Measurements from ENCODE around the gene DTNBP1. TPM values are rescaled to one million over a fixed set of nuclear protein-coding genes. Genes with fewer than 3 reads are reported as not detected.
A peak's percentile ranks its signal among the peaks of the same experiment; 100 is the strongest.

DTNBP1 gene
- total and polyA plus RNA-seq, 2 of the 4 experiments (the other 2 are of a cell fraction), result 4.8 to 18.7 TPM

GRCh38 chr6:15642276-15642675 is 20.6 kb downstream of the DTNBP1 start:
- peaks cover 8% of the 10 kb centered on the region for H3K9me3 ChIP-seq (ENCODE audit: control insufficient read depth, insufficient read depth, low read length)
- no peaks in the 10 kb centered on the region for H3K4me1 ChIP-seq (ENCODE audit: control insufficient read depth, insufficient read depth, low read length)
- no peak overlapping the region for H2AK9ac ChIP-seq (replicated peaks; ENCODE audit: low read depth, low read length, poor library complexity)
- no peak overlapping the region for H3K9ac ChIP-seq (ENCODE audit: low read depth, low read length)
- H2BK120ac ChIP-seq (ENCODE audit: low read depth, low read length), result no peak overlapping the region
- H3K36me3 ChIP-seq (ENCODE audit: control insufficient read depth, insufficient read depth, low read length), result no peaks in the 10 kb centered on the region
- ATAC-seq (ENCODE audit: low read depth) (no peak), DNase-seq (no peak)
- H2BK20ac ChIP-seq (ENCODE audit: low read depth, low read length), result no peak overlapping the region
- H3K23ac ChIP-seq (ENCODE audit: low read depth, low read length), result no peak overlapping the region
- H4K20me1 ChIP-seq (ENCODE audit: insufficient read depth, low read length), result no peaks in the 10 kb centered on the region
- H3K14ac ChIP-seq (replicated peaks; ENCODE audit: low read depth, low read length), result no peak overlapping the region
- no peaks in the 10 kb centered on the region for H3K9me1 ChIP-seq (ENCODE audit: insufficient read depth, low read length)
- no peaks in the 10 kb centered on the region for H3K27me3 ChIP-seq (ENCODE audit: control insufficient read depth, insufficient read depth, low read length)
- H4K5ac ChIP-seq (ENCODE audit: low read depth, low read length), result no peak overlapping the region
- no peak overlapping the region for H2AFZ ChIP-seq (replicated peaks; ENCODE audit: low read length, poor library complexity)
- dilution Hi-C loops (cut with HindIII; ENCODE audit: low sequenced_read_pairs, unreplicated experiment) (no loop called here), in situ Hi-C loops (cut with MboI; ENCODE audit: low sequenced_read_pairs) (no loop called here), intact Hi-C loops (cut with micrococcal nuclease) (no loop called here)
- peaks cover 0 to 5% of the 10 kb centered on the region in 2 experiments; a peak in 1 of 4 replicates for H3K79me1 ChIP-seq (ENCODE audit: low read depth in 1 of 2, low read length in 2 of 2)
- no peak overlapping the region for H4K8ac ChIP-seq (ENCODE audit: low read depth in 2 of 2, low read length in 2 of 2)
- ChIA-PET POLR2A (ENCODE audit: unreplicated experiment) (no interaction called here), CTCF (no interaction called here)
- BruUV-seq (replicated peaks), result no TSS peak
- H3K4me2 ChIP-seq (ENCODE audit: low read depth, low read length), result no peak overlapping the region
- no peak overlapping the region for H2BK5ac ChIP-seq (ENCODE audit: low read depth, low read length, poor library complexity, severe bottlenecking)
- no peak overlapping the region for H3K4me3 ChIP-seq (ENCODE audit: insufficient read depth, low read depth, low read length)
- H2BK15ac ChIP-seq (ENCODE audit: low read depth, low read length), result no peak overlapping the region
- WGBS, 2 experiments (ENCODE audit: extremely low coverage in 2 of 2, insufficient read length in 1 of 2), result 100% methylated on average over 1 of the region's 4 CpGs; no CpG with 5 or more reads in 1 of the 2 experiments
- H4K91ac ChIP-seq (ENCODE audit: insufficient read depth, low read depth, low read length), result no peak overlapping the region
- no peak overlapping the region for H3K56ac ChIP-seq (ENCODE audit: extremely low read depth, insufficient read depth, low read length)
- 0 out of 2 replicates have a peak, but pooled peaks have one; percentile 19 for TF ChIP-seq CTCF (conservative IDR thresholded peaks at IDR 0.05; ENCODE audit: low read depth, low read length)
- TF ChIP-seq MXI1 (IDR thresholded peaks at IDR 0.05; ENCODE audit: borderline replicate concordance, low read depth, low read length), result no peak
- no peak overlapping the region for H3K4ac ChIP-seq (ENCODE audit: low read depth, low read length)
- H2AK5ac ChIP-seq (ENCODE audit: low read depth, low read length), result no peak overlapping the region
- no peak overlapping the region for H3K18ac ChIP-seq (ENCODE audit: low read depth, low read length)
- no peak overlapping the region for H3K27ac ChIP-seq (ENCODE audit: insufficient read depth, low read length)
